GM12872 (cell line): ENCODE measurements around the gene DDX1.

ENCODE experiments used
- CTCF ChIP-seq: IDR thresholded peaks from 3 replicates; pipeline ENCODE4 v1.5.1; 2011; ENCODE audit warnings: low read depth, mild to moderate bottlenecking, low read length, moderate library complexity; ENCODE audit not compliant: insufficient read depth

The DDX1 gene

GRCh38 chr2:15643791-15644585 lies 52.3 kb downstream of the DDX1 start:
- no peak for TF ChIP-seq CTCF

GRCh38 chr2:15645300-15645699 lies 53.6 kb downstream of the DDX1 start:
- no peak for TF ChIP-seq CTCF

GRCh38 chr2:15645720-15646385 lies 54.2 kb downstream of the DDX1 start:
- TF ChIP-seq CTCF: no peak

- no peak for TF ChIP-seq CTCF
Observed at GRCh38 chr2:15646661-15647060, 55.0 kb downstream of the DDX1 start.

GRCh38 chr2:15647622-15648590 lies 56.2 kb downstream of the DDX1 start:
- TF ChIP-seq CTCF: no peak

- no peak for TF ChIP-seq CTCF
Observed at GRCh38 chr2:15648593-15649525, 57.2 kb downstream of the DDX1 start.
